MM.1S (cell line): ENCODE data around the gene LCMT1.

Source experiments
- DNase-seq: peaks from one replicate; pipeline ENCODE4 v3.0.0-alpha.2; 2015
- H2AFZ ChIP-seq: fragments of 300-600 bp; sonication (generic); 2 replicates; pipeline ENCODE4 v1.6.0; 2016; ENCODE audit warnings: antibody characterized with exemption, low read length
- H3F3A ChIP-seq: fragments of 300-600 bp; sonication (generic); 2 replicates; pipeline ENCODE4 v1.6.1; 2016; ENCODE audit warnings: mild to moderate bottlenecking, antibody characterized with exemption, low read length, moderate library complexity, mixed read lengths; ENCODE audit not compliant: insufficient read depth
- H3K27ac ChIP-seq: fragments of 300-600 bp; sonication (generic); 2 replicates; pipeline ENCODE4 v1.5.1; 2016; ENCODE audit warnings: mild to moderate bottlenecking, low read length
- H3K27me3 ChIP-seq: fragments of 300-600 bp; sonication (generic); replicated peaks from 2 replicates; pipeline ENCODE4 v1.6.0; 2016; ENCODE audit warnings: low read length; ENCODE audit not compliant: insufficient read depth
- H3K36me3 ChIP-seq: fragments of 300-600 bp; sonication (generic); replicated peaks from 2 replicates; pipeline ENCODE4 v1.6.1; 2016; ENCODE audit warnings: mild to moderate bottlenecking, low read length, mixed read lengths; ENCODE audit not compliant: insufficient read depth
- H3K4me1 ChIP-seq: fragments of 300-600 bp; sonication (generic); 2 replicates; pipeline ENCODE4 v1.6.1; 2016; ENCODE audit warnings: low read length, mixed read lengths
- H3K4me2 ChIP-seq: fragments of 300-600 bp; sonication (generic); 2 replicates; pipeline ENCODE4 v1.6.0; 2016; ENCODE audit warnings: low read depth, low read length
- H3K4me3 ChIP-seq: fragments of 300-600 bp; sonication (generic); 2 replicates; pipeline ENCODE4 v1.5.1; 2016; ENCODE audit warnings: low read length, mixed read lengths
- H3K79me2 ChIP-seq: fragments of 300-600 bp; sonication (generic); 2 replicates; pipeline ENCODE4 v1.6.1; 2016; ENCODE audit warnings: mixed run types, low read length, mixed read lengths
- H3K9ac ChIP-seq: fragments of 300-600 bp; sonication (generic); 2 replicates; pipeline ENCODE4 v1.6.1; 2016; ENCODE audit warnings: low read length, mixed read lengths
- H3K9me2 ChIP-seq: fragments of 300-600 bp; sonication (generic); replicated peaks from 2 replicates; pipeline ENCODE4 v1.6.1; 2016; ENCODE audit warnings: mild to moderate bottlenecking, low read length, mixed read lengths; ENCODE audit not compliant: insufficient read depth
- H3K9me3 ChIP-seq: fragments of 300-600 bp; sonication (generic); replicated peaks from 2 replicates; pipeline ENCODE4 v1.6.1; 2016; ENCODE audit warnings: mild to moderate bottlenecking, low read length, mixed read lengths; ENCODE audit not compliant: insufficient read depth
- H4K20me1 ChIP-seq: fragments of 300-600 bp; sonication (generic); 2 replicates; pipeline ENCODE4 v1.6.1; 2016; ENCODE audit warnings: mild to moderate bottlenecking, low read length, moderate library complexity, mixed read lengths; ENCODE audit not compliant: insufficient read depth
- EZH2 ChIP-seq: fragments of 300-600 bp; sonication (generic); optimal IDR thresholded peaks from 2 replicates; pipeline ENCODE3; 2017; ENCODE audit warnings: low read depth, mild to moderate bottlenecking, antibody characterized with exemption, low read length, mixed read lengths
- EZH2phosphoT487 ChIP-seq: fragments of 300-600 bp; sonication (generic); IDR thresholded peaks from 2 replicates; pipeline ENCODE4 v1.6.1; 2018; ENCODE audit warnings: antibody characterized with exemption, low read length
- TF ChIP-seq, protein P1 (sequence below): fragments of 300-600 bp; sonication (generic); IDR thresholded peaks from 2 replicates; pipeline ENCODE4 v1.5.1; 2016; ENCODE audit warnings: antibody characterized with exemption, low read length, mixed read lengths

Gene LCMT1

DNA sequence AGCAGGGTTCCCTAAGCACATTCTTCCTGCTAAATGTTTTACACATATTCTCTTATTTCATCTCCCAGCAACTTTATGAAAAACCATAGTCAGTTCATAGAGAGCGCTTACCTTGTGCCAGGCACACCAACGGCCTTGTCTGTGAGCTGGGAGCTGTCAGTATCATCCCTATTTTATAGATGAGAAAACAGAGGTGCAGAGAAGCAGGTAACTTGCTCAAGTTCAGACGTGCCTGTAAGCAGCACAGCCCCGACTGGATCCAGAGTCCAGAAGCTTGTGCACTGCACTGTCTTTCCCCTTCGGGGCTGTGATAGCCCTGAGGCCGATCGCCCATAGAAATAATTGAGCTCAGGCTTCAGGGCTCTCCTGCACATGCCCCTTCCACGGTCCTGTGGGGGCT lies 111.4 kb downstream of the LCMT1 start:
- H3K4me2 ChIP-seq: no peak overlapping the region
- H2AFZ ChIP-seq: no peak overlapping the region
- H3K9me3 ChIP-seq: no peaks in the 10 kb centered on the region
- no peaks in the 10 kb centered on the region for H3F3A ChIP-seq
- H3K27ac ChIP-seq: no peak overlapping the region
- no peaks in the 10 kb centered on the region for H4K20me1 ChIP-seq
- no peaks in the 10 kb centered on the region for H3K27me3 ChIP-seq
- H3K4me3 ChIP-seq: no peak overlapping the region
- H3K9ac ChIP-seq: no peak overlapping the region
- no peak for DNase-seq
- H3K9me2 ChIP-seq: no peaks in the 10 kb centered on the region
- TF ChIP-seq EZH2phosphoT487 (no peak), EZH2 (no peak)
- TF ChIP-seq, protein P1, sequence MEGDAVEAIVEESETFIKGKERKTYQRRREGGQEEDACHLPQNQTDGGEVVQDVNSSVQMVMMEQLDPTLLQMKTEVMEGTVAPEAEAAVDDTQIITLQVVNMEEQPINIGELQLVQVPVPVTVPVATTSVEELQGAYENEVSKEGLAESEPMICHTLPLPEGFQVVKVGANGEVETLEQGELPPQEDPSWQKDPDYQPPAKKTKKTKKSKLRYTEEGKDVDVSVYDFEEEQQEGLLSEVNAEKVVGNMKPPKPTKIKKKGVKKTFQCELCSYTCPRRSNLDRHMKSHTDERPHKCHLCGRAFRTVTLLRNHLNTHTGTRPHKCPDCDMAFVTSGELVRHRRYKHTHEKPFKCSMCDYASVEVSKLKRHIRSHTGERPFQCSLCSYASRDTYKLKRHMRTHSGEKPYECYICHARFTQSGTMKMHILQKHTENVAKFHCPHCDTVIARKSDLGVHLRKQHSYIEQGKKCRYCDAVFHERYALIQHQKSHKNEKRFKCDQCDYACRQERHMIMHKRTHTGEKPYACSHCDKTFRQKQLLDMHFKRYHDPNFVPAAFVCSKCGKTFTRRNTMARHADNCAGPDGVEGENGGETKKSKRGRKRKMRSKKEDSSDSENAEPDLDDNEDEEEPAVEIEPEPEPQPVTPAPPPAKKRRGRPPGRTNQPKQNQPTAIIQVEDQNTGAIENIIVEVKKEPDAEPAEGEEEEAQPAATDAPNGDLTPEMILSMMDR: no peak
- no peaks in the 10 kb centered on the region for H3K36me3 ChIP-seq
- no peaks in the 10 kb centered on the region for H3K4me1 ChIP-seq
- H3K79me2 ChIP-seq: no peaks in the 10 kb centered on the region

DNA sequence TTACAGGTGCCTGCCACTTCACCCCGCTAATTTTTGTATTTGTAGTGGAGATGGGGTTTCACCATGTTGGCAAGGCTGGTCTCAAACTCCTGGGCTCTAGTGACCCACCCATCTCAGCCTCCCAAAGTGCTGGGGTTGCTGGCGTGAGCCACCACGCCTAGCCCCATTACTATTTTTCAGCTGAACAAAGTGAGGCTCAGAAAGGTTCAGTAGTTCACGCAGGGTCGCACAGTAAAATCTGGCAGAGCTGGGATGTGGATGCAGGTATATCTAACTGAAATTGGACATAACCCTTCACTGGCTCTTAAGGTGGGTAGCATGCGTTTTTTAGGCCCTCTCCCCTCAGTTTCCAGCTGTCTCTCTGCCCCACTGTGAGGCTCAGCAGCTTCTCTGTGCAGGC lies 112.4 kb downstream of the LCMT1 start:
- Histone ChIP-seq H3K79me2 (no peaks in the 10 kb centered on the region), H3F3A (no peaks in the 10 kb centered on the region), H3K9me3 (no peaks in the 10 kb centered on the region), H4K20me1 (no peaks in the 10 kb centered on the region), H3K9me2 (no peaks in the 10 kb centered on the region), H3K4me1 (no peaks in the 10 kb centered on the region), H3K27me3 (no peaks in the 10 kb centered on the region), H2AFZ (no peak overlapping the region), H3K36me3 (no peaks in the 10 kb centered on the region), H3K4me2 (no peak overlapping the region), H3K4me3 (no peak overlapping the region), H3K27ac (no peak overlapping the region), H3K9ac (no peak overlapping the region)
- DNase-seq: no peak
- TF ChIP-seq, protein P1: no peak
- no peak for TF ChIP-seq EZH2phosphoT487
- no peak for TF ChIP-seq EZH2

DNA sequence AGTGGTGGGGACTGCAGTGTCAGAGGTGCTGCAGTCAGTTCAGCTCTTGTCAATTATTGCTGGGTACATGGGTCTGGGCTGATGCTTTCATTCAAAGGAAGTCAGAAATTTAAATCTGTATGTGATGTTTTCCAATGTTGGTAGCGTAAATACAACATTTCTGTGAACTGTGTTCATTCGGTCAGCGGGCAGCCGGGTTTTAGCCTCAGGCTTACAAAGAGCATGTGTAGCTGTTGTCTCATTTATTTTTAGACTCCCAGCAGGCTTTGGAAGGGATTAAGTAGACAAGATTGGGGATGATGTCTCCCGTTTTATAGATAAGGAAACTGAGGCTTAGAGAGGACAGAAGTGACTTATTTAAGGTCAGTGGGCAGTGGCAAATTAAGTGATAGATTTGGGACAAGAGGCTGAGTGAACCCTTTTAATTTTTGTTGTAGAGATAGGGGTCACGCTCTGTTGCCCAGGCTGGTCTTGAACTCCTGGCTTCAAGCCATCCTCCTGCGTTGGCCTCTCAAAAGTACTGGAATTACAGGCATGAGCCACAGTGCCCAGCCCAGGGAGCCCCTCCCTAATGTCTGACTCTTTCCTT lies 113.3 kb downstream of the LCMT1 start:
- Histone ChIP-seq H3K27ac (no peak overlapping the region), H3K9me2 (no peaks in the 10 kb centered on the region), H2AFZ (no peak overlapping the region), H3K4me3 (no peak overlapping the region), H3K9me3 (no peaks in the 10 kb centered on the region), H3K9ac (no peak overlapping the region), H4K20me1 (no peaks in the 10 kb centered on the region), H3K4me1 (no peaks in the 10 kb centered on the region), H3K27me3 (no peaks in the 10 kb centered on the region), H3F3A (no peaks in the 10 kb centered on the region), H3K79me2 (no peaks in the 10 kb centered on the region), H3K4me2 (no peak overlapping the region), H3K36me3 (no peaks in the 10 kb centered on the region)
- TF ChIP-seq, protein P1: no peak
- TF ChIP-seq EZH2phosphoT487 (no peak), EZH2 (no peak)
- DNase-seq: no peak
